Astrocyte (in vitro differentiated cells and primary cell): ENCODE data around the gene EXOSC2. TPM values are rescaled to one million over a fixed set of nuclear protein-coding genes. Genes with fewer than 3 reads are reported as not detected.
A peak's percentile ranks its signal among the peaks of the same experiment; 100 is the strongest.

Experiments used
- DNase-seq: peaks from one replicate; pipeline ENCODE4 v3.0.0-alpha.2; 2010; ENCODE audit warnings: low read depth
- FAIRE-seq: peaks from 2 replicates; lab custom pipeline; 2011; peaks lifted over from hg19 to GRCh38; lab: Jason Lieb, UNC
- H2AFZ ChIP-seq: 2 replicates; pipeline ENCODE4 v1.6.0; 2012; ENCODE audit warnings: low read depth, low read length, inconsistent platforms
- H3K27ac ChIP-seq: 2 replicates; pipeline ENCODE4 v1.5.1; 2011; ENCODE audit warnings: low read depth, low read length, inconsistent platforms
- H3K27me3 ChIP-seq: 2 replicates; pipeline ENCODE4 v1.6.0; 2011; ENCODE audit warnings: low read length, inconsistent platforms; ENCODE audit not compliant: insufficient read depth
- H3K36me3 ChIP-seq: 2 replicates; pipeline ENCODE4 v1.5.1; 2011; ENCODE audit warnings: low read length, inconsistent platforms; ENCODE audit not compliant: insufficient read depth
- H3K4me1 ChIP-seq: 2 replicates; pipeline ENCODE4 v1.5.1; 2011; ENCODE audit warnings: low read length, inconsistent platforms; ENCODE audit not compliant: insufficient read depth
- H3K4me2 ChIP-seq: 2 replicates; pipeline ENCODE4 v1.6.0; 2012; ENCODE audit warnings: low read length, inconsistent platforms
- H3K4me3 ChIP-seq: 2 replicates; pipeline ENCODE4 v1.5.1; 2011; ENCODE audit warnings: low read depth, mild to moderate bottlenecking, low read length, inconsistent platforms; ENCODE audit not compliant: insufficient read depth
- H3K79me2 ChIP-seq: 2 replicates; pipeline ENCODE4 v1.6.0; 2012; ENCODE audit warnings: mild to moderate bottlenecking, low read length, inconsistent platforms; ENCODE audit not compliant: insufficient read depth
- H3K9ac ChIP-seq: 2 replicates; pipeline ENCODE4 v1.6.0; 2012; ENCODE audit warnings: mild to moderate bottlenecking, low read length, inconsistent platforms
- H3K9me3 ChIP-seq: 2 replicates; pipeline ENCODE4 v1.5.1; 2012; ENCODE audit warnings: low read depth, mild to moderate bottlenecking, low read length, inconsistent platforms; ENCODE audit not compliant: insufficient read depth
- H4K20me1 ChIP-seq: 2 replicates; pipeline ENCODE4 v1.6.0; 2012; ENCODE audit warnings: low read length, inconsistent platforms; ENCODE audit not compliant: insufficient read depth
- H3K27ac Mint-ChIP-seq: one replicate; pipeline ENCODE4 v1.8.0; 2021; ENCODE audit warnings: mild to moderate bottlenecking, mixed read lengths; ENCODE audit not compliant: unreplicated experiment
- H3K27me3 Mint-ChIP-seq: one replicate; pipeline ENCODE4 v1.8.0; 2021; ENCODE audit warnings: low read depth, mixed read lengths; ENCODE audit not compliant: unreplicated experiment
- H3K36me3 Mint-ChIP-seq: one replicate; pipeline ENCODE4 v1.8.0; 2021; ENCODE audit warnings: low read depth, mixed read lengths; ENCODE audit not compliant: unreplicated experiment
- H3K4me1 Mint-ChIP-seq: one replicate; pipeline ENCODE4 v1.8.0; 2021; ENCODE audit warnings: low read depth, mixed read lengths; ENCODE audit not compliant: unreplicated experiment
- H3K4me3 Mint-ChIP-seq: one replicate; pipeline ENCODE4 v1.8.0; 2021; ENCODE audit warnings: mild to moderate bottlenecking, moderate library complexity, mixed read lengths; ENCODE audit not compliant: unreplicated experiment
- H3K9me3 Mint-ChIP-seq: one replicate; pipeline ENCODE4 v1.8.0; 2021; ENCODE audit warnings: mild to moderate bottlenecking, mixed read lengths; ENCODE audit not compliant: unreplicated experiment
- CTCF ChIP-seq: IDR thresholded peaks from 2 replicates; pipeline ENCODE4 v1.5.1; 2011; ENCODE audit warnings: low read depth, mild to moderate bottlenecking, inconsistent platforms, low read length, moderate library complexity; ENCODE audit not compliant: insufficient read depth
- EZH2 ChIP-seq: IDR thresholded peaks from 2 replicates; pipeline ENCODE4 v1.6.1; 2012; ENCODE audit warnings: mild to moderate bottlenecking, low read length, inconsistent platforms; ENCODE audit not compliant: insufficient read depth
- total RNA-seq: library from RNA; stranded (reverse); gene quantifications from 2 replicates; pipeline ENCODE4 v1.2.1, GENCODE V29; 2021

The EXOSC2 gene
- total RNA-seq, 1 donor from 2014 or later = 28.1 TPM

- Histone ChIP-seq H3K9ac (no peak overlapping the region), H3K4me3 (no peak overlapping the region), H3K9me3 (no peaks in the 10 kb centered on the region), H3K27me3 (no peaks in the 10 kb centered on the region), H4K20me1 (peaks cover 44% of the 10 kb centered on the region), H3K4me1 (peaks cover 17% of the 10 kb centered on the region), H3K4me2 (no peak overlapping the region), H3K79me2 (peaks cover 45% of the 10 kb centered on the region), H3K36me3 (peaks cover 20% of the 10 kb centered on the region), H3K27ac (no peak overlapping the region), H2AFZ (no peak overlapping the region)
- TF ChIP-seq EZH2 (no peak), CTCF (no peak)
- H3K27me3 Mint-ChIP-seq = no peaks in the 10 kb centered on the region
- H3K4me1 Mint-ChIP-seq = peaks cover 39% of the 10 kb centered on the region
- H3K9me3 Mint-ChIP-seq = no peaks in the 10 kb centered on the region
- H3K27ac Mint-ChIP-seq = no peak overlapping the region
- H3K4me3 Mint-ChIP-seq = no peak overlapping the region
- no peak for DNase-seq
- peaks cover 26% of the 10 kb centered on the region for H3K36me3 Mint-ChIP-seq
- FAIRE-seq = no peak
Measured at GRCh38 chr9:130696139-130696650, 2.6 kb downstream of the EXOSC2 start.

GRCh38 chr9:130696996-130697395, 3.4 kb downstream of the EXOSC2 start:
- H3K4me3 Mint-ChIP-seq = peak overlapping the region; percentile 30
- Histone ChIP-seq H2AFZ (no peak overlapping the region), H3K9me3 (no peaks in the 10 kb centered on the region), H3K4me1 (peaks cover 21% of the 10 kb centered on the region), H3K4me3 (no peak overlapping the region), H3K79me2 (peaks cover 53% of the 10 kb centered on the region), H3K4me2 (no peak overlapping the region), H3K27me3 (no peaks in the 10 kb centered on the region), H4K20me1 (peaks cover 52% of the 10 kb centered on the region), H3K36me3 (peaks cover 26% of the 10 kb centered on the region), H3K9ac (no peak overlapping the region), H3K27ac (no peak overlapping the region)
- DNase-seq (no peak), FAIRE-seq (no peak)
- H3K9me3 Mint-ChIP-seq = no peaks in the 10 kb centered on the region
- TF ChIP-seq CTCF = no peak
- peaks cover 41% of the 10 kb centered on the region for H3K4me1 Mint-ChIP-seq
- H3K27me3 Mint-ChIP-seq = no peaks in the 10 kb centered on the region
- peak overlapping the region; percentile 27 for H3K27ac Mint-ChIP-seq
- peaks cover 27% of the 10 kb centered on the region for H3K36me3 Mint-ChIP-seq

GRCh38 chr9:130698514-130698913, 4.9 kb downstream of the EXOSC2 start:
- peaks cover 17% of the 10 kb centered on the region for H3K4me1 ChIP-seq
- Mint-ChIP-seq H3K4me3 (peak overlapping the region; percentile 51), H3K4me1 (peaks cover 37% of the 10 kb centered on the region), H3K27me3 (no peaks in the 10 kb centered on the region), H3K9me3 (no peaks in the 10 kb centered on the region), H3K36me3 (peaks cover 33% of the 10 kb centered on the region), H3K27ac (peak overlapping the region; percentile 43)
- peak overlapping the region; percentile 52 for H3K4me2 ChIP-seq
- H3K9me3 ChIP-seq = no peaks in the 10 kb centered on the region
- H3K9ac ChIP-seq = no peak overlapping the region
- no peak for TF ChIP-seq CTCF
- no peak for TF ChIP-seq EZH2
- no peak overlapping the region for H2AFZ ChIP-seq
- peaks cover 56% of the 10 kb centered on the region for H3K79me2 ChIP-seq
- no peak overlapping the region for H3K4me3 ChIP-seq
- DNase-seq (peak; percentile 74), FAIRE-seq (no peak)
- peaks cover 37% of the 10 kb centered on the region for H3K36me3 ChIP-seq
- peaks cover 62% of the 10 kb centered on the region for H4K20me1 ChIP-seq
- peak overlapping the region; percentile 8 for H3K27ac ChIP-seq
- H3K27me3 ChIP-seq = no peaks in the 10 kb centered on the region
